ENCODE results near the gene CRYGS. TPM values are rescaled to one million over a fixed set of nuclear protein-coding genes. Genes with fewer than 3 reads are reported as not detected.

Gene CRYGS
- total RNA-seq, 1 donor from 2014 or later, result 0.79 TPM

DNA sequence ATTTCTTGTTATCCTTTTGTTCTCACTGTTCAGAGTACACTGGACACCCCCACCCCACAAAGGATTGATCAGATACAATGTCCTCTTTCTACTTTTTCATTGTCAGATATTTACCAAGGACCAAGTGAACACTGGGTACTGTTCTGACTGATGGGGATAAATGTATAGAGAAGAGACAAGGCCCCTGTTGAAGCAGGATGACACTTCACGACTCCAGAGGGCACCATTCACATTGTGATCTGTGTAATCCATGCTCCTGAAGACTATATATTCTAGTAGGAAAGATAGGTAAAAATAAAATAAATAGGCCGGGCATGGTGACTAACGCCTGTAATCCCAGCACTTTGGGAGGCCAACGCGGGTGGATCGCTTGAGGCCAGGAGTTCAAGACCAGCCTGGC is 7.2 kb upstream of the CRYGS start:
- Histone ChIP-seq H3K36me3 (ENCODE audit: control insufficient read depth, insufficient read depth, low read length) (peaks cover 5% of the 10 kb centered on the region), H3K27me3 (ENCODE audit: control insufficient read depth, insufficient read depth, low read length) (no peaks in the 10 kb centered on the region), H3K4me3 (ENCODE audit: low read depth, low read length) (no peak overlapping the region)
- TF ChIP-seq, protein P1, sequence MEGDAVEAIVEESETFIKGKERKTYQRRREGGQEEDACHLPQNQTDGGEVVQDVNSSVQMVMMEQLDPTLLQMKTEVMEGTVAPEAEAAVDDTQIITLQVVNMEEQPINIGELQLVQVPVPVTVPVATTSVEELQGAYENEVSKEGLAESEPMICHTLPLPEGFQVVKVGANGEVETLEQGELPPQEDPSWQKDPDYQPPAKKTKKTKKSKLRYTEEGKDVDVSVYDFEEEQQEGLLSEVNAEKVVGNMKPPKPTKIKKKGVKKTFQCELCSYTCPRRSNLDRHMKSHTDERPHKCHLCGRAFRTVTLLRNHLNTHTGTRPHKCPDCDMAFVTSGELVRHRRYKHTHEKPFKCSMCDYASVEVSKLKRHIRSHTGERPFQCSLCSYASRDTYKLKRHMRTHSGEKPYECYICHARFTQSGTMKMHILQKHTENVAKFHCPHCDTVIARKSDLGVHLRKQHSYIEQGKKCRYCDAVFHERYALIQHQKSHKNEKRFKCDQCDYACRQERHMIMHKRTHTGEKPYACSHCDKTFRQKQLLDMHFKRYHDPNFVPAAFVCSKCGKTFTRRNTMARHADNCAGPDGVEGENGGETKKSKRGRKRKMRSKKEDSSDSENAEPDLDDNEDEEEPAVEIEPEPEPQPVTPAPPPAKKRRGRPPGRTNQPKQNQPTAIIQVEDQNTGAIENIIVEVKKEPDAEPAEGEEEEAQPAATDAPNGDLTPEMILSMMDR (IDR thresholded peaks at IDR 0.05; ENCODE audit: insufficient read depth, low read length, severe bottlenecking), result no peak
- peak; percentile 12 for DNase-seq (ENCODE audit: low read depth)
- no peak for FAIRE-seq

DNA sequence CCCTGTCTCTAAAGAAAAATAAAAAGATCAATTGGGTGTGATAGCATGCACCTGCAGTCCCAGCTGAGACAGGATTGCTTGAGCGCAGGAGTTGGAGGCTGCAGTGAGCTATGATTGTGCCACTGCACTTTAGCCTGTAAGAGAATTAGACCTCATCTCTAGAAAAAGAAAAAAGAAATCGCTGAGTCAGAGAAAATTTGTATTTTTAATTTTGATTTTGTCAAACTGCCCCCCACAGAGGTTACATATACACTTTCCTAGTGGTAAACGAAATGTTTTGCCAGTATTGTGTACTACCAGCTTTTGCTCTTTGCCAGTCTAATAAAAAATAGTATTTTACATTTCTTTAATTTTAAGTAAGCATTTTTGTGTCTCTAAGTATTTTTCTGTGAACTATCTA is 5.3 kb upstream of the CRYGS start:
- DNase-seq (ENCODE audit: low read depth) (no peak), FAIRE-seq (no peak)
- no peak overlapping the region for H3K4me3 ChIP-seq (ENCODE audit: low read depth, low read length)
- no peaks in the 10 kb centered on the region for H3K27me3 ChIP-seq (ENCODE audit: control insufficient read depth, insufficient read depth, low read length)
- TF ChIP-seq, protein P1 (IDR thresholded peaks at IDR 0.05; ENCODE audit: insufficient read depth, low read length, severe bottlenecking), result no peak
- peaks cover 4% of the 10 kb centered on the region for H3K36me3 ChIP-seq (ENCODE audit: control insufficient read depth, insufficient read depth, low read length)

DNA sequence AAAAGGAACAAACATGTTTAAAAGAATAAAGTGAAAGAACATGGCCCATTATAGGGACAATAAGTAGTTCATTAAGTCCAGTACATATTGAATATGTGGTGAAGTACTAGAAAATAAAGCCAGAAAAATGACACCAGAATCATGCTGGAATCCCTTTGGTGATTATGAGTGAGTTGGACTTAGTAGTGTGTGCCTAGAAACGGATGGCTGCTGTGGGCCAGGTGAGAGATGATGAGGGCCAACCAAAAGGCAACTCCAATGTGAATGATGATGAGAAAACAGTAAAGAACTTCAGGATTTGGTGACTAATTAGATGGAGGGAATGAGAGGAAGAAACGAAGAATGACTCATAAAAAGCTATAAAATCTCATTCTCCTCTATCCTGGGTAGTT is 3.3 kb downstream of the CRYGS start:
- Histone ChIP-seq H3K27me3 (ENCODE audit: control insufficient read depth, insufficient read depth, low read length) (no peaks in the 10 kb centered on the region), H3K4me3 (ENCODE audit: low read depth, low read length) (no peak overlapping the region), H3K36me3 (ENCODE audit: control insufficient read depth, insufficient read depth, low read length) (no peaks in the 10 kb centered on the region)
- FAIRE-seq (no peak), DNase-seq (ENCODE audit: low read depth) (peak; percentile 69)
- TF ChIP-seq, protein P1 (IDR thresholded peaks at IDR 0.05; ENCODE audit: insufficient read depth, low read length, severe bottlenecking), result no peak

DNA sequence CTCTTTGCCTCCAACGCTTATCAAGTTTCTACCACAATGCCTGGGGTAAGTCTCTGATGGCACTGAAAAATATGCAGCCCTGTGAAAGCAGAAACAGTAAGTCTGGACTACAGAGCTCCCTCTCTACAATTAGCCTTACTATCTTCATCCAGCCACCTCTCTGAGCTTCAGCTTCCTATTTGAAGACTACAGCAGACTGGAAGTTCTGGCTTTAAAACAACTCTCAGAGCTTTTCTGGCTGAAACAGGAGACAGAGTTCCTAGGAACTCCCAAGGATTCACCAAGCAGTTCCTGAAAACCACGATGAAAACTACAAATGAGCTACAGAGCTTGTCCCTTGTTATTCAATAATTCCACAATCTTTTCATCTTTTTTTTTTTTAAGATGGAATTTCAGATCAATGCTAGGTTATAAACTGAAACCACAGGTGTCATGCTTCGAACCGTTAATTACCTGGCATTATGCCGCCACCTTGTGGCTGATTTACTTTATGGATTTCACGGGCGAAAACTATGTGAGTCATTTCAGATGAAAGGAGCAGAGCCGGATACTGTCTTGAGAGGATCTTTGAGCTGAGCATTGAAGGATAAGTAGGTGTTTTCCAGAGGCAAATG is 3.9 kb downstream of the CRYGS start:
- Histone ChIP-seq H3K36me3 (ENCODE audit: control insufficient read depth, insufficient read depth, low read length) (no peaks in the 10 kb centered on the region), H3K27me3 (ENCODE audit: control insufficient read depth, insufficient read depth, low read length) (no peaks in the 10 kb centered on the region), H3K4me3 (ENCODE audit: low read depth, low read length) (no peak overlapping the region)
- FAIRE-seq, result peak; percentile 64
- peak; percentile 83 for DNase-seq (ENCODE audit: low read depth)
- TF ChIP-seq, protein P1 (IDR thresholded peaks at IDR 0.05; ENCODE audit: insufficient read depth, low read length, severe bottlenecking), result peak; percentile 53

DNA sequence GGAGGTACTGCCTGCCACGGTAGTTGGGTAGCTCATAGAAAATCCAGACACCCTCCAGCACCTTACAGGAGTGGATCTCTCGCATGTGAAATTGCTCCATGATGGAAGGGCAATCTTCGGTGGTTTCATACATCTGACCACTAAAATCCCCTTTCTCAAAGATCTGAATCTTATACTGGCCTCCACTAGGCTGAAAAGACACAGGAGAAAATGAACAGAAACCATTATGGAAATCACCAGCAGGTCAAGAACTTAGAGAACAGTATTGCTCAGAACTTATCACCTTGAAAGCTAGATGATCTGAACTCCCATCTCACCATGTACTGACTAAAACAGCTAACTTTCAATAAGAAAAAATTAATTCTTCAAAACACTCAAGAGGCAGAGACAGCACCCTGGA is 5.4 kb downstream of the CRYGS start:
- TF ChIP-seq, protein P1 (IDR thresholded peaks at IDR 0.05; ENCODE audit: insufficient read depth, low read length, severe bottlenecking), result no peak
- FAIRE-seq (no peak), DNase-seq (ENCODE audit: low read depth) (no peak)
- Histone ChIP-seq H3K27me3 (ENCODE audit: control insufficient read depth, insufficient read depth, low read length) (no peaks in the 10 kb centered on the region), H3K4me3 (ENCODE audit: low read depth, low read length) (no peak overlapping the region), H3K36me3 (ENCODE audit: control insufficient read depth, insufficient read depth, low read length) (no peaks in the 10 kb centered on the region)
